Parathyroid adenoma (tissue), 2 donors: ENCODE results near the gene SLC31A2.
"Not testable (repeated sequence)": the region's sequence is repeated elsewhere in the genome, so short reads cannot be mapped to it uniquely, and the experiment has no call there.

Experiments used
- H2AFZ ChIP-seq: fragments of 300-600 bp; sonication (generic); one replicate; pipeline ENCODE4 v1.7.0; 2017; ENCODE audit warnings: antibody characterized with exemption, mild to moderate bottlenecking
- H3K27ac ChIP-seq: fragments of 300-600 bp; sonication (generic); one replicate; pipeline ENCODE4 v1.7.0; 2017
- H3K27me3 ChIP-seq: fragments of 300-600 bp; sonication (generic); one replicate; pipeline ENCODE4 v1.7.0; 2017; ENCODE audit warnings: low read length; ENCODE audit not compliant: control insufficient read depth, insufficient read depth
- H3K36me3 ChIP-seq: fragments of 300-600 bp; sonication (generic); one replicate; pipeline ENCODE4 v1.7.0; 2017; ENCODE audit warnings: low read length; ENCODE audit not compliant: control insufficient read depth, insufficient read depth
- H3K4me1 ChIP-seq: fragments of 300-600 bp; sonication (generic); one replicate; pipeline ENCODE4 v1.7.0; 2017; ENCODE audit warnings: control low read depth
- H3K4me2 ChIP-seq: fragments of 300-600 bp; sonication (generic); one replicate; pipeline ENCODE4 v1.7.0; 2017; ENCODE audit warnings: low read length
- H3K4me3 ChIP-seq: fragments of 300-600 bp; sonication (generic); one replicate; pipeline ENCODE4 v1.7.0; 2017; ENCODE audit warnings: low read depth, low read length
- H3K79me2 ChIP-seq: fragments of 300-600 bp; sonication (generic); one replicate; pipeline ENCODE4 v1.7.0; 2017; ENCODE audit warnings: control low read depth
- H3K9ac ChIP-seq: fragments of 300-600 bp; sonication (generic); one replicate; pipeline ENCODE4 v1.7.0; 2017; ENCODE audit warnings: mild to moderate bottlenecking
- H3K9me3 ChIP-seq: fragments of 300-600 bp; sonication (generic); one replicate; pipeline ENCODE4 v1.7.0; 2017; ENCODE audit warnings: low read length; ENCODE audit not compliant: control insufficient read depth
- CTCF ChIP-seq: fragments of 300-600 bp; sonication (generic); IDR thresholded peaks from one replicate; pipeline ENCODE4 v1.7.0; 2017; ENCODE audit warnings: antibody characterized with exemption, mild to moderate bottlenecking
- donor health status: primary hyperparathyroidism.

The SLC31A2 gene

GRCh38 chr9:113137196-113138168, 13.3 kb upstream of the SLC31A2 start:
- TF ChIP-seq CTCF = no peak
- H2AFZ ChIP-seq = no peak overlapping the region
- H3K9ac ChIP-seq = peak overlapping the region; percentile 28
- H3K9me3 ChIP-seq = no peaks in the 10 kb centered on the region
- H3K4me2 ChIP-seq = peak overlapping the region; percentile 3
- no peaks in the 10 kb centered on the region for H3K27me3 ChIP-seq
- no peaks in the 10 kb centered on the region for H3K36me3 ChIP-seq
- no peak overlapping the region for H3K4me3 ChIP-seq
- H3K4me1 ChIP-seq = peaks cover 43% of the 10 kb centered on the region
- no peaks in the 10 kb centered on the region for H3K79me2 ChIP-seq
- H3K27ac ChIP-seq = peak overlapping the region; percentile 100

- H3K27me3 ChIP-seq = no peaks in the 10 kb centered on the region
- H3K4me1 ChIP-seq = peaks cover 50% of the 10 kb centered on the region
- no peak overlapping the region for H3K4me3 ChIP-seq
- H3K9ac ChIP-seq = no peak overlapping the region
- H3K4me2 ChIP-seq = peak overlapping the region; percentile 28
- H3K79me2 ChIP-seq = no peaks in the 10 kb centered on the region
- H3K9me3 ChIP-seq = no peaks in the 10 kb centered on the region
- no peak overlapping the region for H2AFZ ChIP-seq
- H3K27ac ChIP-seq = peak overlapping the region; percentile 100
- no peaks in the 10 kb centered on the region for H3K36me3 ChIP-seq
- no peak for TF ChIP-seq CTCF
Observed at GRCh38 chr9:113138760-113139159, 12.0 kb upstream of the SLC31A2 start.

- Histone ChIP-seq H3K4me3 (no peak overlapping the region), H3K4me2 (peak overlapping the region; percentile 28), H2AFZ (no peak overlapping the region), H3K27me3 (no peaks in the 10 kb centered on the region), H3K27ac (peak overlapping the region; percentile 100), H3K9me3 (no peaks in the 10 kb centered on the region), H3K79me2 (no peaks in the 10 kb centered on the region), H3K4me1 (peaks cover 50% of the 10 kb centered on the region), H3K9ac (no peak overlapping the region), H3K36me3 (no peaks in the 10 kb centered on the region)
- TF ChIP-seq CTCF = no peak
Observed at GRCh38 chr9:113139225-113139829, 11.5 kb upstream of the SLC31A2 start.

- no peak overlapping the region for H3K9ac ChIP-seq
- no peak overlapping the region for H2AFZ ChIP-seq
- H3K4me1 ChIP-seq = peaks cover 54% of the 10 kb centered on the region
- peak overlapping the region; percentile 100 for H3K27ac ChIP-seq
- H3K27me3 ChIP-seq = no peaks in the 10 kb centered on the region
- TF ChIP-seq CTCF = no peak
- no peaks in the 10 kb centered on the region for H3K9me3 ChIP-seq
- no peaks in the 10 kb centered on the region for H3K79me2 ChIP-seq
- peak overlapping the region; percentile 28 for H3K4me2 ChIP-seq
- H3K36me3 ChIP-seq = no peaks in the 10 kb centered on the region
- no peak overlapping the region for H3K4me3 ChIP-seq
Observed at GRCh38 chr9:113139953-113140352, 10.9 kb upstream of the SLC31A2 start.

- not testable (repeated sequence) for H3K9me3 ChIP-seq, H3K36me3 ChIP-seq, H3K79me2 ChIP-seq, H3K4me3 ChIP-seq, H3K27me3 ChIP-seq, H3K4me2 ChIP-seq, H3K9ac ChIP-seq
- Histone ChIP-seq H3K27ac (peak overlapping the region; percentile 100), H2AFZ (peak overlapping the region; percentile 9), H3K4me1 (peaks cover 62% of the 10 kb centered on the region)
Observed at GRCh38 chr9:113140896-113141295, 9.9 kb upstream of the SLC31A2 start.
